ENCODE measurements around the gene ZEB1.
"Not testable (repeated sequence)": the region's sequence is repeated elsewhere in the genome, so short reads cannot be mapped to it uniquely, and the experiment has no call there.

ZEB1 gene

GRCh38 chr10:31405829-31406228 is 86.8 kb downstream of the ZEB1 start:
- not testable (repeated sequence) for DNase-seq

GRCh38 chr10:31412397-31412796 is 93.4 kb downstream of the ZEB1 start:
- not testable (repeated sequence) for H3K4me3 ChIP-seq (ENCODE audit: low read depth, low read length); H4K91ac ChIP-seq (ENCODE audit: low read depth, low read length); H3K14ac ChIP-seq (ENCODE audit: low read length); H2AFZ ChIP-seq (ENCODE audit: insufficient read depth, low read length, poor library complexity); H3K79me1 ChIP-seq (ENCODE audit: low read length); H2BK5ac ChIP-seq (ENCODE audit: low read depth, low read length, poor library complexity); H4K12ac ChIP-seq (ENCODE audit: low read depth, low read length); H3K18ac ChIP-seq (ENCODE audit: low read length); H3K4me1 ChIP-seq (ENCODE audit: control insufficient read depth in 1 of 2, insufficient read depth in 2 of 2, low read length in 2 of 2); DNase-seq; H3K4me2 ChIP-seq (ENCODE audit: low read length); H2AK5ac ChIP-seq (ENCODE audit: low read length); H4K8ac ChIP-seq (ENCODE audit: low read depth, low read length); H3K9me3 ChIP-seq (ENCODE audit: insufficient read depth, low read depth, low read length); H3K4ac ChIP-seq (ENCODE audit: low read depth, low read length); H3K27me3 ChIP-seq (ENCODE audit: insufficient read depth, low read length); H3K9ac ChIP-seq (ENCODE audit: low read length); H2BK120ac ChIP-seq (ENCODE audit: insufficient read depth, low read length, poor library complexity); H3K23ac ChIP-seq (ENCODE audit: low read length); H3K79me2 ChIP-seq (ENCODE audit: control insufficient read depth, insufficient read depth, low read length, poor library complexity); H3K27ac ChIP-seq (ENCODE audit: low read depth, low read length); H2BK12ac ChIP-seq (ENCODE audit: low read length); H3K36me3 ChIP-seq (ENCODE audit: control insufficient read depth in 1 of 2, insufficient read depth in 2 of 2, low read length in 2 of 2)
- no CpG with 5 or more reads among the region's 2 CpGs for WGBS (ENCODE audit: extremely low coverage, insufficient coverage, insufficient read length)

More at GRCh38 chr10:31405829-31406228, 86.8 kb downstream of the ZEB1 start:
- not testable (repeated sequence) for H2AFZ ChIP-seq (ENCODE audit: insufficient read depth, low read length, poor library complexity); H3K4me3 ChIP-seq (ENCODE audit: low read depth, low read length); H3K79me2 ChIP-seq (ENCODE audit: control insufficient read depth, insufficient read depth, low read length, poor library complexity); H3K36me3 ChIP-seq (ENCODE audit: control insufficient read depth in 1 of 2, insufficient read depth in 2 of 2, low read length in 2 of 2); H2BK12ac ChIP-seq (ENCODE audit: low read length); H3K9me3 ChIP-seq (ENCODE audit: insufficient read depth, low read depth, low read length); H3K79me1 ChIP-seq (ENCODE audit: low read length); H3K23ac ChIP-seq (ENCODE audit: low read length); H4K8ac ChIP-seq (ENCODE audit: low read depth, low read length); H2AK5ac ChIP-seq (ENCODE audit: low read length); H3K27ac ChIP-seq (ENCODE audit: low read depth, low read length); H4K91ac ChIP-seq (ENCODE audit: low read depth, low read length); H3K18ac ChIP-seq (ENCODE audit: low read length); H3K14ac ChIP-seq (ENCODE audit: low read length); H4K12ac ChIP-seq (ENCODE audit: low read depth, low read length); H2BK5ac ChIP-seq (ENCODE audit: low read depth, low read length, poor library complexity); H3K27me3 ChIP-seq (ENCODE audit: insufficient read depth, low read length); H3K9ac ChIP-seq (ENCODE audit: low read length); H3K4me2 ChIP-seq (ENCODE audit: low read length); H3K4me1 ChIP-seq (ENCODE audit: control insufficient read depth in 1 of 2, insufficient read depth in 2 of 2, low read length in 2 of 2); H3K4ac ChIP-seq (ENCODE audit: low read depth, low read length); H2BK120ac ChIP-seq (ENCODE audit: insufficient read depth, low read length, poor library complexity)
- WGBS (ENCODE audit: extremely low coverage, insufficient coverage, insufficient read length) = no CpG with 5 or more reads among the region's 3 CpGs

GRCh38 chr10:31413325-31413724 is 94.3 kb downstream of the ZEB1 start:
- H3K4me3 ChIP-seq (ENCODE audit: low read depth, low read length) = no peak overlapping the region
- no peak overlapping the region for H4K91ac ChIP-seq (ENCODE audit: low read depth, low read length)
- H2AK5ac ChIP-seq (ENCODE audit: low read length) = no peak overlapping the region
- no peaks in the 10 kb centered on the region for H3K27me3 ChIP-seq (ENCODE audit: insufficient read depth, low read length)
- H2BK120ac ChIP-seq (ENCODE audit: insufficient read depth, low read length, poor library complexity) = no peak overlapping the region
- no peak overlapping the region for H3K14ac ChIP-seq (ENCODE audit: low read length)
- no peak overlapping the region for H3K27ac ChIP-seq (ENCODE audit: low read depth, low read length)
- H3K23ac ChIP-seq (ENCODE audit: low read length) = no peak overlapping the region
- H3K36me3 ChIP-seq (ENCODE audit: control insufficient read depth in 1 of 2, insufficient read depth in 2 of 2, low read length in 2 of 2) = no peaks in the 10 kb centered on the region
- no CpG with 5 or more reads among the region's 1 CpG for WGBS (ENCODE audit: extremely low coverage, insufficient coverage, insufficient read length)
- H2BK12ac ChIP-seq (ENCODE audit: low read length) = no peak overlapping the region
- H4K12ac ChIP-seq (ENCODE audit: low read depth, low read length) = no peak overlapping the region
- DNase-seq = peak; percentile 36 to 80
- no peak overlapping the region for H3K4ac ChIP-seq (ENCODE audit: low read depth, low read length)
- H3K79me1 ChIP-seq (ENCODE audit: low read length) = no peaks in the 10 kb centered on the region
- no peaks in the 10 kb centered on the region for H3K9me3 ChIP-seq (ENCODE audit: insufficient read depth, low read depth, low read length)
- H2AFZ ChIP-seq (ENCODE audit: insufficient read depth, low read length, poor library complexity) = no peak overlapping the region
- H4K8ac ChIP-seq (ENCODE audit: low read depth, low read length) = no peak overlapping the region
- no peak overlapping the region for H3K4me2 ChIP-seq (ENCODE audit: low read length)
- no peak overlapping the region for H2BK5ac ChIP-seq (ENCODE audit: low read depth, low read length, poor library complexity)
- H3K18ac ChIP-seq (ENCODE audit: low read length) = no peak overlapping the region
- no peak overlapping the region for H3K9ac ChIP-seq (ENCODE audit: low read length)
- H3K4me1 ChIP-seq (ENCODE audit: control insufficient read depth in 1 of 2, insufficient read depth in 2 of 2, low read length in 2 of 2) = no peaks in the 10 kb centered on the region
- H3K79me2 ChIP-seq (ENCODE audit: control insufficient read depth, insufficient read depth, low read length, poor library complexity) = no peaks in the 10 kb centered on the region

GRCh38 chr10:31418481-31418880 is 99.5 kb downstream of the ZEB1 start:
- no peak overlapping the region for H2BK120ac ChIP-seq (ENCODE audit: insufficient read depth, low read length, poor library complexity)
- no peak for DNase-seq
- H2BK5ac ChIP-seq (ENCODE audit: low read depth, low read length, poor library complexity) = no peak overlapping the region
- no peak overlapping the region for H4K12ac ChIP-seq (ENCODE audit: low read depth, low read length)
- no peaks in the 10 kb centered on the region for H3K79me1 ChIP-seq (ENCODE audit: low read length)
- WGBS (ENCODE audit: extremely low coverage, insufficient coverage, insufficient read length) = 100% methylated on average over 1 of the region's 2 CpGs
- H2AFZ ChIP-seq (ENCODE audit: insufficient read depth, low read length, poor library complexity) = no peak overlapping the region
- H3K79me2 ChIP-seq (ENCODE audit: control insufficient read depth, insufficient read depth, low read length, poor library complexity) = no peaks in the 10 kb centered on the region
- H3K9me3 ChIP-seq (ENCODE audit: insufficient read depth, low read depth, low read length) = no peaks in the 10 kb centered on the region
- no peak overlapping the region for H3K18ac ChIP-seq (ENCODE audit: low read length)
- H2BK12ac ChIP-seq (ENCODE audit: low read length) = no peak overlapping the region
- H3K9ac ChIP-seq (ENCODE audit: low read length) = no peak overlapping the region
- H3K27me3 ChIP-seq (ENCODE audit: insufficient read depth, low read length) = no peaks in the 10 kb centered on the region
- H4K91ac ChIP-seq (ENCODE audit: low read depth, low read length) = no peak overlapping the region
- H3K4me2 ChIP-seq (ENCODE audit: low read length) = no peak overlapping the region
- no peak overlapping the region for H3K27ac ChIP-seq (ENCODE audit: low read depth, low read length)
- no peaks in the 10 kb centered on the region for H3K36me3 ChIP-seq (ENCODE audit: control insufficient read depth in 1 of 2, insufficient read depth in 2 of 2, low read length in 2 of 2)
- H3K14ac ChIP-seq (ENCODE audit: low read length) = no peak overlapping the region
- no peaks in the 10 kb centered on the region for H3K4me1 ChIP-seq (ENCODE audit: control insufficient read depth in 1 of 2, insufficient read depth in 2 of 2, low read length in 2 of 2)
- H3K23ac ChIP-seq (ENCODE audit: low read length) = no peak overlapping the region
- H3K4ac ChIP-seq (ENCODE audit: low read depth, low read length) = no peak overlapping the region
- no peak overlapping the region for H3K4me3 ChIP-seq (ENCODE audit: low read depth, low read length)
- H2AK5ac ChIP-seq (ENCODE audit: low read length) = no peak overlapping the region
- H4K8ac ChIP-seq (ENCODE audit: low read depth, low read length) = no peak overlapping the region
